HL-60 (cell line): Measurements from ENCODE around the gene RERE.
A peak's percentile ranks its signal among the peaks of the same experiment; 100 is the strongest.

ENCODE experiments used
- DNase-seq, 2 experiments: peaks; one replicate each; pipeline ENCODE4 v3.0.0-alpha.2; 2010 to 2020; ENCODE audit warnings: low read depth in 1 of 2, low spot score in 1 of 2
- H3K27ac ChIP-seq: fragments of 250-450 bp; sonication (Bioruptor Pico); replicated peaks from 2 replicates; pipeline ENCODE4 v1.5.1; 2020; ENCODE audit warnings: mild to moderate bottlenecking, moderate library complexity
- H3K27me3 ChIP-seq: fragments of 250-450 bp; sonication (Bioruptor Pico); 2 replicates; pipeline ENCODE4 v1.5.1; 2021; ENCODE audit warnings: mild to moderate bottlenecking, moderate library complexity; ENCODE audit not compliant: insufficient read depth, poor library complexity, severe bottlenecking
- H3K4me3 ChIP-seq: replicated peaks from 2 replicates; pipeline ENCODE4 v1.5.1; 2011; ENCODE audit warnings: mild to moderate bottlenecking, control low read depth, low read length; ENCODE audit not compliant: insufficient read depth
- CTCF ChIP-seq: IDR thresholded peaks from one replicate; pipeline ENCODE4 v1.5.1; 2011; ENCODE audit warnings: low read length, control low read depth, inconsistent platforms; ENCODE audit not compliant: insufficient read depth
- GABPA ChIP-seq: IDR thresholded peaks from 2 replicates; pipeline ENCODE4 v1.6.1; 2012; ENCODE audit warnings: low read depth
- POLR2AphosphoS5 ChIP-seq: IDR thresholded peaks from 2 replicates; pipeline ENCODE4 v1.6.1; 2012; ENCODE audit warnings: low read depth
- REST ChIP-seq: IDR thresholded peaks from 2 replicates; pipeline ENCODE4 v1.6.1; 2012; ENCODE audit warnings: low read depth; ENCODE audit not compliant: insufficient replicate concordance
- SPI1 ChIP-seq: IDR thresholded peaks from 2 replicates; pipeline ENCODE4 v1.6.1; 2012; ENCODE audit warnings: low read depth, mild to moderate bottlenecking, borderline replicate concordance

RERE gene

DNA sequence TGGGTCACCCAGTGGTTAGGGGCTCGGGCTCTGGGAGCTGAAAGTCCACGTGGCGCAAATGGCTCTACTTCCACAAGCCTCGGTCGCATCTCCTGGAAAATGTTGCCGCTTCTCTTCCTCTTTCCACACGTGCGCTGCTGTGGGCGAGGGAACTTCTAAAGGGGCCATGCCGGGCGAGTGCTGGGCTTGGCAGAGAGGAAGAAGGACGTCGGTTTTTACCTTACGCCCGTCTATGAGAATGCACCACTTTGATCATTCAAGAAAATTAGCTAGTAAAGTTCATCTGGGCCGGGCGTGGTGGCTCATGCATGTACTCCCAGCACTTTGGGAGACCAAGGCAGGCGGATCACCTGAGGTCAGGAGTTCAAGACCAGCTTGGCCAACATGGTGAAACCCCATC lies 489.2 kb downstream of the RERE start:
- peak in 1 of 2 experiments; percentile 36 for DNase-seq

DNA sequence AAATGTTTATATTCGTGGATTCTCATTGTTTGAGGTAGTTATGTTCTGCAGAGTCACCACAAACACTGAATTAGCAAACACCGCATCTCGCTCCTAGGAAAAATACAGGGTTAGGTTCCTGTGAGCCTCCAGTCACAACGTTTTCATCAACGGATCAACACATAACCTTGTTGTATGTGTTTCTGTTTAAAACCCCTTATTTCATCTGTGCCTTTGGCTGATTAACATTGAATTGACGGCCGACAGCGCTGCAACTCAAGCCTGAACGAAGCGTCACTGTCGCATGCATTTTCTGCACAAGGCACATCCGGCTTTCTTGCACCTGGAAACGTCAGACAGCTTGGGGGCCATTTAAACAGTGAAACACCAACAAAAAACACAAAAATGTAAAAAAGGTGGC lies 491.2 kb downstream of the RERE start:
- no peaks in the 10 kb centered on the region for H3K27me3 ChIP-seq
- H3K4me3 ChIP-seq: no peak overlapping the region
- DNase-seq: no peak
- TF ChIP-seq SPI1 (no peak), CTCF (no peak), POLR2AphosphoS5 (no peak), GABPA (no peak), REST (no peak)
- no peak overlapping the region for H3K27ac ChIP-seq

More for the DNA sequence above, 489.2 kb downstream of the RERE start:
- TF ChIP-seq CTCF: no peak
- no peak for TF ChIP-seq REST
- TF ChIP-seq GABPA: no peak
- TF ChIP-seq SPI1: peak; percentile 71
- no peak overlapping the region for H3K27ac ChIP-seq
- no peak overlapping the region for H3K4me3 ChIP-seq
- no peaks in the 10 kb centered on the region for H3K27me3 ChIP-seq

DNA sequence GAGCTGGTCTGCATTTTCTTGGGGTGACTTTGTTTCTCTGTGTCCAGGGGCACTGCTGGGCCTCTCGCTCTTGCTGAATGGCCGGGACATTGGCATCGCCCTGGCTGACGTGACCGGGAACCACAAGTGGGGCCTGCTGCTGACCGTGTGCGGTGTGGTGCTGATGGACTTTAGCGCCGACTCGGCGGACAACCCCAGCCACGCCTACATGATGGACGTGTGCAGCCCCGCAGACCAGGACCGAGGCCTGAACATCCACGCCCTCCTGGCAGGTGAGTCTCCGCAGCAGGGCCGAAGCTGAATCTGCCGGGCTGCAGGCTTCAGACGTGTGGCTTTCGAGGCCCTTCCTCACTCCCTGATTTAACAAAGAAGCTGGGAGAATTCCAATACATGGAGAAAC lies 491.7 kb downstream of the RERE start:
- H3K4me3 ChIP-seq: no peak overlapping the region
- no peaks in the 10 kb centered on the region for H3K27me3 ChIP-seq
- no peak overlapping the region for H3K27ac ChIP-seq
- DNase-seq: no peak
- TF ChIP-seq SPI1 (no peak), CTCF (no peak), REST (no peak), GABPA (no peak), POLR2AphosphoS5 (no peak)
